GM21390 (cell line): Measurements from ENCODE around the gene IPPK.
"Not testable (repeated sequence)": the region's sequence is repeated elsewhere in the genome, so short reads cannot be mapped to it uniquely, and the experiment has no call there.

Source experiments
- ATAC-seq: cut with Tn5 transposase; IDR thresholded peaks from one replicate; pipeline ENCODE4 v1.9.1; 2021; ENCODE audit not compliant: unreplicated experiment

Gene IPPK

DNA sequence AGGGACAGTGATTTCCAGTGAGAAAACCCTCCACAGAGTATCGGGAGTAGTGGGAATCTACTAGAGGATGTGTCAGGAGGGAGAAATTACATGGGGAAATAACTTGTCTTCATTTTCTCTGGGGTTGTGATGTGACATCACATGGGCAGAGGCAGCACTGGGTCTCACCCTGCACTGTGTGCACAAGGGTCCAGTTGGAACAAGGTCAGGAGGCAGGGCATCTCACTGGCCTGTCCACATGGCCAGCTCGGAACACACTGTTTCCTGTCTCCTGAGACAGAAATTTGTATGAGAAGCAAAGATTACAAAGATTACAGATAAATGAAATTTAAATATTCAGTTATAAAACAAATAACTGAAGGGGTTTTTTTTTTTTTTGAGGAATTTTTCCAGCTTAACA, 71.5 kb downstream of the IPPK start:
- no peak for ATAC-seq

DNA sequence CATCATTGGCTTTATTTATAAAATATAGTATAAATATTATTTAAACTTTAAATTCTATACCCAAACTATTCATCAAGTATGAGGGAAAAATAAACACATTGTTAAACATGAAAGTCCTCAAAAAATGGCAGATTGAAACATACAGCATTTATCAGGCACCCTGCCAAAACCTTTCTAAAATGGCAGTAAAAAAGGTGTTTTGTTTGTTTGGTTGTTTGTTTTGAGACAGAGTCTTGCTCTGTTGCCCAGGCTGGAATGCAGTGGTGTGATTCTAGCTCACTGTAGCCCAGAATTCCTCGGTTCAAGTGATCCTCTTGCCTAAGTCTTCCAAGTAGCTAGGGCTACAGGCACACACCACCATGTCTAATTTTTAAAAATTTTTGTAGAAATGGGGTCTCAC, 74.0 kb downstream of the IPPK start:
- ATAC-seq: no peak

DNA sequence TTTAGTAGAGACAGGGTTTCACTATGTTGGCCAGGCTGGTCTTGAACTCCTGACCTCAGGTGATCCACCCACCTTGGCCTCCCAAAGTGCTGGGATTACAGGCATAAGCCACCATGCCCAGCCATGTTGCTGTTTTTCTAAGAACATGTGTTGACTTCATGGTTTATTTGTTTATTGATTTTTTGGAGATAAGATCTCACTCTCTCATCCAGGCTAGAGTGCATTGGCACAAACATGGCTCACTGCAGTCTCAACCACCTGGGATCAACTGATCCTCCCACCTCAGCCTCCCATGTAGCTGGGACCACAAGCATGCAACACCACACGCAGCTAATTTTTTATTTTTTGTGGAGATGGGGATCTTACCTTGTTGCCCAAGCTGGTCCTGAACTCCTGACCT, 74.9 kb downstream of the IPPK start:
- not testable (repeated sequence) for ATAC-seq

DNA sequence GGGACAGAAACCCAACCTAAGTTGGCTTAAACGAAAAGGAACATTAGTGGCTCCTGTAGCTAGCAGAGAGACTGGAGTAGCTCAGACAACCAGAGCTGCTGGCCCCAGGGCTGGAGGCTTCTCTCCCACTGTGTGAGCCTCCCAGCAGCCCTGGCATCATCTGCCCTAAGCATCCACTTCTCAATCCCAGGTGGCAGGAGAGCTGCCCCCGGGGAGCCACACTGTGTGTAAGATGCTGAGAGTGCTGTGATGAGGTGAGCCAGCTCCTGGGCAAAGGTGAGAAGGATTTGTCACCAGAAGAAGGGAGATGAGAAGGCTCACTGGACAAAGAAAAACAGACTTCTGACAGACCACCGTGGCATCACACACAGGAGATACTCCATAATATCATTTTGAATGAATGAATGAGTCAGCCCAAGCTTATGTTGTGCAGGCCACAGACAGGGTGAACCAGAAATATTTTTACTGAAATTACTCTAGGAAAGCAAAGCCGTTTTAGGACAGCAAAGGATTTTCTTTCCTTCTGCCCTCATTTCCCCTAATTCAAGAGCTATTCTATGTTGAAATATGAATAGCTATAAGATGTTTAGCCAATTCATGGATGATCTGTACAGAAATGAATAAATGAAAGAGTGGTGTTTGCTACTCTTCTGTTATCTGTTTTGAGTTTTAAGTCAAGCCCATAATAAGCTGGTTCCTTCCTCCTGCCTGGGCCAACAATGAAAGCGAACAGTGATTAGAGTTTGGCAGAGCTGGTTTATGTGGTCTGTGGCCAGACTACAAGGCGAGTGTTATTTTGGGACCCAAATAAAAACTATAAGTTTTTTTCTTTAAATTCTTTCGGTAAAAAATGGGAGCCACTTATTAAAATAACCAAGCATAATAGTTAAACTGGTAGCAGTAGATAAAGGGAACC, 76.7 kb downstream of the IPPK start:
- no peak for ATAC-seq

DNA sequence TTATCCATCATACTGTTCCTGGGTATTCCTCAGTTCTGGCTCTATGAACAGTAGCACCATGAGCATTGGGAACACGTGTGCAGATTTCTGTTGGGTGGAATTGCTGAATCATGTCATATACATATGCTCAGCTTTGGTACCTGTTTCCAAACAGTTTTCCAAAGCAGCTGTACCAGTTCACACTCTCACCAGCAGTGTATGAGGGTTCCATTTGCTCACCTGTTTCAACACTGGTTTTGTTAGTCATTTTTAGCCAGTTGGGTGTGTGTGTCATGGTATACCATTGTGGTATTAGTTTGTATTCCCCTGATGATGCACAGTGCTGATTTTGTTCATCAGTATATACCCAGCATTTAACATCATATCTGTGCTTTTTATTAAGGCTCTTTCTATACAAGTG, 77.4 kb downstream of the IPPK start:
- ATAC-seq: no peak

DNA sequence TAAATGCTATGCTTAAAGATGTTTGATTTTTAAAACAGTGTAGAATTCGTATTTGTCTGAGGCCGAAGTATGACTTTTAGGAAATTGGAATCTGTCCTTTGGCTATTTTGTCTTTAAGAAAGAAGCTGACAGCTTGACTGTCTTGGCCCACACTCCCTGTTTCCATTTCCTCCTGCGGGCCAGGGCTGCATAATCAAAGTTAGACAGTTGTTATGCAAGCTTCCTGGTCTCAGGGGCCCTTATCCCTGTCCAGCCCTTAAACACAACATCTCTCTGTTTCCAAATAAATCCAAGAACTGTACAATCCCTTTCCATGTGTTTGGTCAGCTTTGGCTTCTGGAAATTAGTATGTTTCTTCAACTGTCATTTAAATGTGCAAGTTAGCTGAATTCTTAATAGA, 79.6 kb downstream of the IPPK start:
- no peak for ATAC-seq

DNA sequence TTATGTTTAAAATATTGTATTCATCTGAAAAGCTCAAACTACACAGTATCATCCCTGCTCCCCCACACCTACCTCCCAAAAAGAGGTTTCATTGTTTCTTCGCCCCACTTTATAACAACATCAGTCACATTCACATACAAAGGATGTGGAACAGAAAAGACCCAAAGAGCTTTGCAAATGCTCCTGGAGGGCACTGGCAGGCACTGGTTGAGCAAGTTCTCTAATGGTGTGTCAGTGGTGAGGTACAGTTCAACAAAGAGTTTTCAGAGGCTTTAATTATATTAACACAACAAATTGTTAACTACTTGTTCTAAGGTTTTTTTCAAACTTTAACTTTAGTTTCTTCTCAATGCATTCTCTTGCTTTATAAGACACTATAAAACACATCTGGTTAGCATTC, 80.0 kb downstream of the IPPK start:
- ATAC-seq: no peak

DNA sequence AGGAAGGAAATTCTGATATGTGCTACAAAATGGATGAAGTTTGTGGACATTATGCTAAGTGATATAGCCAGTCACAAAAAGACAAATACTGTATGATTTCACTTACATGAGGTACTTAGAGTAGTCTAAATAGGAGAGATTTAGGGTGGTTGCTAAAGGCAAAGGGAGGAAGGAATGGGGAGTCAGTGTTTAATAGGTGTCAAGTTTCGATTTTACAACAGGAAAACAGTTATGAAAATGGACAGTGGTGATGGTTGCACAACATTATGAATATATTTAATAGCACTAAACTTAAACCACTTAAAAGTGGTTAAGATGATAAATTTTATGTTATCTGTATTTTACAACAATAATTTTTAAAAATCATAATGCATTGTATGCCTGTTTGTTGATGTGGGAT, 93.8 kb downstream of the IPPK start:
- no peak for ATAC-seq

DNA sequence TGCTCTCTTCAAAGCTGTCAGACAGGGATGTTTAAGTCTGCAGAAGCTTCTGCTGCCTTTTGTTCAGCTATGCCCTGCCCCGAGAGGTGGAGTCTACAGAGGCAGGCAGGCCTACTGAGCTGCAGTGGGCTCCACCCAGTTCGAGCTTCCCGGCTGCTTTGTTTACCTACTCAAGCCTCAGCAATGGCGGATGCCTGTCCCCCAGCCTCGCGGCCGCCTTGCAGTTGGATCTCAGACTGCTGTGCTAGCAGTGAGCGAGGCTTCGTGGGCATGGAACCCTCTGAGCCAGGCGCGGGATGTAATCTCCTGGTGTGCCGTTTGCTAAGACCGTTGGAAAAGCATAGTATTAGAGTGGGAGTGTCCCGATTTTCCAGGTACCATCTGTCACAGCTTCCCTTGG, 96.3 kb downstream of the IPPK start:
- not testable (repeated sequence) for ATAC-seq

DNA sequence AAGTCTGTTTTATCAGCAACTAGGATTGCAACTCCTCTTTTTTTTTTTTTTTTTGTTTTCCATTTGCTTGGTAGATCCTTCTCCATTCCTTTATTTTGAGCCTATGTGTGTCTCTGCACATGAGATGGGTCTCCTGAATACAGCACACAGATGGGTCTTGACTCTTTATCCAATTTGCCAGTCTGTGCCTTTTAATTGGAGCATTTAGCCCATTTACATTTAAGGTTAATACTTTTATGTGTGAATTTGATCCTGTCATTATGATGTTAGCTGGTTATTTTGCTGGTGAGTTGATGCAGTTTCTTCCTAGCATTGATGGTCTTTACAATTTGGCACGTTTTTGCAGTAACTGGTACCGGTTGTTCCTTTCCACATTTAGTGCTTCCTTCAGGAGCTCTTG, 98.1 kb downstream of the IPPK start:
- not testable (repeated sequence) for ATAC-seq

DNA sequence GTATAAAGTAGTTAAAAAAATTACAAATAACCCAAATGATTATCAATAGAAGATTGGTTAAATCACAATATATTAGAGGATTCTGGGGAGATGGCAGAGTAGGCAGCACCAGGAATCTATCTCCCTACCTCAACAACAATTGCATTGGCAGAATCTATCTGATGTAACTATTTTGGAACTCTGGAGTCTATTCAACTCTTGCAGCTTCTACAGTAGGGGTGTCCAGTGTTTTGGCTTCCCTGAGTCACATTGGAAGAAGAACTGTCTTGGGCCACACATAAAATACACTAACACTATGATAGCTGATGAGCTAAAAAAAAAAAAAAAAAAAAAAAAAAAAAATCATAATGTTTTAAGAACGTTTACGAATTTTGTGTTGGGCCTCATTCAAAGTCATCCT, 104.9 kb downstream of the IPPK start:
- no peak for ATAC-seq

DNA sequence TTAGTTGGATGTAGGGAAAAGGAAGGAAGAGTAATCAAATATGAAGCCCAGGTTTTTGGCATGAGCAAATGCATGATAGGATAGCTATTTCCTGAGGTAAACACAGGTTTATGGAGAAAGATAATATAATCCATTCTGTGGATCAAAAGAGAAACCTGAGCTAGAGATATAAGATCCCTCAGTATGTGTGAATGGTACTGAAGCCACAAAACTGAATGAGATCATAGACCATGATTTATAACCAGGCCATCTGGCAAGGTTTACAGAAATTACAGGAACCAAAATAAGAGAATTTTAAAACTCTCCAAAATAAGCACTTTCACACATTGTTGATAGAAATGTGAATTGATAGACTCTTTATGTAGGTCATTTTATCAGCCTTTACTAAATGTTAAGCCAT, 105.4 kb downstream of the IPPK start:
- no peak for ATAC-seq
